ENCODE data around the gene USP20.

USP20 gene

GRCh38 chr9:129850821-129851550, 15.7 kb downstream of the USP20 start:
- H2BK120ac ChIP-seq (ENCODE audit: low read depth, low read length), result no peak overlapping the region

GRCh38 chr9:129851821-129852220, 16.6 kb downstream of the USP20 start:
- no peak overlapping the region for H2AK5ac ChIP-seq (ENCODE audit: low read length)
- no peak for DNase-seq
- no peak overlapping the region for H3K4me2 ChIP-seq (ENCODE audit: low read length)

More at GRCh38 chr9:129850821-129851550, 15.7 kb downstream of the USP20 start:
- WGBS (ENCODE audit: extremely low coverage, insufficient coverage, low lambda C conversion rate), result no CpG with 5 or more reads among the region's 6 CpGs
- Histone ChIP-seq H3K4me3 (ENCODE audit: low read length) (no peak overlapping the region), H3K56ac (ENCODE audit: low read length) (no peak overlapping the region), H3K79me2 (ENCODE audit: control insufficient read depth, insufficient read depth, low read length) (no peaks in the 10 kb centered on the region), H2AK5ac (ENCODE audit: low read length) (no peak overlapping the region), H3K9ac (ENCODE audit: low read length) (no peak overlapping the region), H3K4ac (ENCODE audit: low read depth, low read length) (no peak overlapping the region), H2BK15ac (replicated peaks; ENCODE audit: low read depth) (no peak overlapping the region), H3K23ac (ENCODE audit: low read length) (no peak overlapping the region), H3K36me3 (ENCODE audit: control insufficient read depth, insufficient read depth, low read length) (no peaks in the 10 kb centered on the region), H2BK5ac (ENCODE audit: low read length) (no peak overlapping the region), H3K4me1 (ENCODE audit: control insufficient read depth, low read depth, low read length) (no peaks in the 10 kb centered on the region), H3K79me1 (ENCODE audit: low read length) (no peaks in the 10 kb centered on the region), H4K8ac (ENCODE audit: low read depth, low read length) (no peak overlapping the region), H3K18ac (ENCODE audit: low read length) (no peak overlapping the region), H3K27me3 (ENCODE audit: insufficient read depth, low read length, poor library complexity) (no peaks in the 10 kb centered on the region), H4K5ac (ENCODE audit: low read length) (no peak overlapping the region), H3K27ac (ENCODE audit: low read depth, low read length) (no peak overlapping the region), H3K4me2 (ENCODE audit: low read length) (no peak overlapping the region)
- no peak for DNase-seq

GRCh38 chr9:129852579-129852978, 17.3 kb downstream of the USP20 start:
- Histone ChIP-seq H2BK15ac (replicated peaks; ENCODE audit: low read depth) (no peak overlapping the region), H3K4me1 (ENCODE audit: control insufficient read depth, low read depth, low read length) (no peaks in the 10 kb centered on the region), H3K36me3 (ENCODE audit: control insufficient read depth, insufficient read depth, low read length) (no peaks in the 10 kb centered on the region), H3K23ac (ENCODE audit: low read length) (no peak overlapping the region), H3K4me2 (ENCODE audit: low read length) (no peak overlapping the region), H2BK5ac (ENCODE audit: low read length) (no peak overlapping the region), H3K18ac (ENCODE audit: low read length) (no peak overlapping the region), H3K27ac (ENCODE audit: low read depth, low read length) (no peak overlapping the region), H3K79me1 (ENCODE audit: low read length) (no peaks in the 10 kb centered on the region), H3K27me3 (ENCODE audit: insufficient read depth, low read length, poor library complexity) (no peaks in the 10 kb centered on the region), H4K8ac (ENCODE audit: low read depth, low read length) (no peak overlapping the region), H2AK5ac (ENCODE audit: low read length) (no peak overlapping the region), H3K4ac (ENCODE audit: low read depth, low read length) (no peak overlapping the region), H3K79me2 (ENCODE audit: control insufficient read depth, insufficient read depth, low read length) (no peaks in the 10 kb centered on the region), H3K56ac (ENCODE audit: low read length) (no peak overlapping the region), H2BK120ac (ENCODE audit: low read depth, low read length) (no peak overlapping the region), H4K5ac (ENCODE audit: low read length) (no peak overlapping the region), H3K9ac (ENCODE audit: low read length) (no peak overlapping the region), H3K4me3 (ENCODE audit: low read length) (no peak overlapping the region)
- WGBS (ENCODE audit: extremely low coverage, insufficient coverage, low lambda C conversion rate), result no CpG with 5 or more reads among the region's 5 CpGs
- DNase-seq, result no peak

More at GRCh38 chr9:129851821-129852220, 16.6 kb downstream of the USP20 start:
- Histone ChIP-seq H3K4me1 (ENCODE audit: control insufficient read depth, low read depth, low read length) (no peaks in the 10 kb centered on the region), H3K36me3 (ENCODE audit: control insufficient read depth, insufficient read depth, low read length) (no peaks in the 10 kb centered on the region), H3K4me3 (ENCODE audit: low read length) (no peak overlapping the region), H2BK5ac (ENCODE audit: low read length) (no peak overlapping the region), H3K18ac (ENCODE audit: low read length) (no peak overlapping the region), H3K79me2 (ENCODE audit: control insufficient read depth, insufficient read depth, low read length) (no peaks in the 10 kb centered on the region), H4K5ac (ENCODE audit: low read length) (no peak overlapping the region), H3K23ac (ENCODE audit: low read length) (no peak overlapping the region), H3K9ac (ENCODE audit: low read length) (no peak overlapping the region), H2BK15ac (replicated peaks; ENCODE audit: low read depth) (no peak overlapping the region), H2BK120ac (ENCODE audit: low read depth, low read length) (no peak overlapping the region), H4K8ac (ENCODE audit: low read depth, low read length) (no peak overlapping the region), H3K56ac (ENCODE audit: low read length) (no peak overlapping the region), H3K4ac (ENCODE audit: low read depth, low read length) (no peak overlapping the region), H3K79me1 (ENCODE audit: low read length) (no peaks in the 10 kb centered on the region), H3K27me3 (ENCODE audit: insufficient read depth, low read length, poor library complexity) (no peaks in the 10 kb centered on the region), H3K27ac (ENCODE audit: low read depth, low read length) (no peak overlapping the region)
- WGBS (ENCODE audit: extremely low coverage, insufficient coverage, low lambda C conversion rate), result no CpG with 5 or more reads among the region's 5 CpGs

- H3K4ac ChIP-seq (ENCODE audit: low read depth, low read length), result no peak overlapping the region
- H3K4me1 ChIP-seq (ENCODE audit: control insufficient read depth, low read depth, low read length), result no peaks in the 10 kb centered on the region
- H3K4me2 ChIP-seq (ENCODE audit: low read length), result no peak overlapping the region
- H4K8ac ChIP-seq (ENCODE audit: low read depth, low read length), result no peak overlapping the region
- H2BK15ac ChIP-seq (replicated peaks; ENCODE audit: low read depth), result no peak overlapping the region
- H3K56ac ChIP-seq (ENCODE audit: low read length), result no peak overlapping the region
- H3K27ac ChIP-seq (ENCODE audit: low read depth, low read length), result no peak overlapping the region
- no peak overlapping the region for H2BK120ac ChIP-seq (ENCODE audit: low read depth, low read length)
- no peak overlapping the region for H3K9ac ChIP-seq (ENCODE audit: low read length)
- H2AK5ac ChIP-seq (ENCODE audit: low read length), result no peak overlapping the region
- no peaks in the 10 kb centered on the region for H3K27me3 ChIP-seq (ENCODE audit: insufficient read depth, low read length, poor library complexity)
- DNase-seq, result no peak
- H3K79me1 ChIP-seq (ENCODE audit: low read length), result no peaks in the 10 kb centered on the region
- no peak overlapping the region for H3K23ac ChIP-seq (ENCODE audit: low read length)
- H4K5ac ChIP-seq (ENCODE audit: low read length), result no peak overlapping the region
- H3K18ac ChIP-seq (ENCODE audit: low read length), result no peak overlapping the region
- no CpG with 5 or more reads among the region's 3 CpGs for WGBS (ENCODE audit: extremely low coverage, insufficient coverage, low lambda C conversion rate)
- no peak overlapping the region for H3K4me3 ChIP-seq (ENCODE audit: low read length)
- H3K36me3 ChIP-seq (ENCODE audit: control insufficient read depth, insufficient read depth, low read length), result no peaks in the 10 kb centered on the region
- H3K79me2 ChIP-seq (ENCODE audit: control insufficient read depth, insufficient read depth, low read length), result no peaks in the 10 kb centered on the region
- H2BK5ac ChIP-seq (ENCODE audit: low read length), result no peak overlapping the region
Measured at GRCh38 chr9:129853614-129854013, 18.4 kb downstream of the USP20 start.

- H3K36me3 ChIP-seq (ENCODE audit: control insufficient read depth, insufficient read depth, low read length), result no peaks in the 10 kb centered on the region
- H3K9ac ChIP-seq (ENCODE audit: low read length), result no peak overlapping the region
- H3K4me2 ChIP-seq (ENCODE audit: low read length), result no peak overlapping the region
- no peak overlapping the region for H3K23ac ChIP-seq (ENCODE audit: low read length)
- H2AK5ac ChIP-seq (ENCODE audit: low read length), result no peak overlapping the region
- H4K5ac ChIP-seq (ENCODE audit: low read length), result no peak overlapping the region
- no peak overlapping the region for H3K56ac ChIP-seq (ENCODE audit: low read length)
- no peak for DNase-seq
- no peak overlapping the region for H2BK120ac ChIP-seq (ENCODE audit: low read depth, low read length)
- H4K8ac ChIP-seq (ENCODE audit: low read depth, low read length), result no peak overlapping the region
- no peak overlapping the region for H3K4ac ChIP-seq (ENCODE audit: low read depth, low read length)
- no peak overlapping the region for H2BK5ac ChIP-seq (ENCODE audit: low read length)
- no peak overlapping the region for H3K18ac ChIP-seq (ENCODE audit: low read length)
- no peak overlapping the region for H3K27ac ChIP-seq (ENCODE audit: low read depth, low read length)
- no peaks in the 10 kb centered on the region for H3K79me1 ChIP-seq (ENCODE audit: low read length)
- H2BK15ac ChIP-seq (replicated peaks; ENCODE audit: low read depth), result no peak overlapping the region
- H3K27me3 ChIP-seq (ENCODE audit: insufficient read depth, low read length, poor library complexity), result no peaks in the 10 kb centered on the region
- H3K4me1 ChIP-seq (ENCODE audit: control insufficient read depth, low read depth, low read length), result no peaks in the 10 kb centered on the region
- H3K79me2 ChIP-seq (ENCODE audit: control insufficient read depth, insufficient read depth, low read length), result no peaks in the 10 kb centered on the region
- no peak overlapping the region for H3K4me3 ChIP-seq (ENCODE audit: low read length)
- no CpG with 5 or more reads among the region's 4 CpGs for WGBS (ENCODE audit: extremely low coverage, insufficient coverage, low lambda C conversion rate)
Measured at GRCh38 chr9:129854588-129855110, 19.4 kb downstream of the USP20 start.

GRCh38 chr9:129857207-129857606, 21.9 kb downstream of the USP20 start:
- WGBS (ENCODE audit: extremely low coverage, insufficient coverage, low lambda C conversion rate), result no CpG with 5 or more reads among the region's 7 CpGs

More at GRCh38 chr9:129857207-129857606, 21.9 kb downstream of the USP20 start:
- no peak overlapping the region for H3K9ac ChIP-seq (ENCODE audit: low read length)
- H3K4me2 ChIP-seq (ENCODE audit: low read length), result no peak overlapping the region
- H3K79me2 ChIP-seq (ENCODE audit: control insufficient read depth, insufficient read depth, low read length), result no peaks in the 10 kb centered on the region
- no peaks in the 10 kb centered on the region for H3K4me1 ChIP-seq (ENCODE audit: control insufficient read depth, low read depth, low read length)
- no peak overlapping the region for H4K5ac ChIP-seq (ENCODE audit: low read length)
- H3K79me1 ChIP-seq (ENCODE audit: low read length), result no peaks in the 10 kb centered on the region
- no peak overlapping the region for H2BK5ac ChIP-seq (ENCODE audit: low read length)
- H3K23ac ChIP-seq (ENCODE audit: low read length), result no peak overlapping the region
- no peak overlapping the region for H2BK15ac ChIP-seq (replicated peaks; ENCODE audit: low read depth)
- no peak overlapping the region for H3K18ac ChIP-seq (ENCODE audit: low read length)
- DNase-seq, result no peak
- no peak overlapping the region for H3K27ac ChIP-seq (ENCODE audit: low read depth, low read length)
- no peak overlapping the region for H2BK120ac ChIP-seq (ENCODE audit: low read depth, low read length)
- H4K8ac ChIP-seq (ENCODE audit: low read depth, low read length), result no peak overlapping the region
- H3K56ac ChIP-seq (ENCODE audit: low read length), result no peak overlapping the region
- H3K4me3 ChIP-seq (ENCODE audit: low read length), result no peak overlapping the region
- no peaks in the 10 kb centered on the region for H3K27me3 ChIP-seq (ENCODE audit: insufficient read depth, low read length, poor library complexity)
- H3K4ac ChIP-seq (ENCODE audit: low read depth, low read length), result no peak overlapping the region
- H2AK5ac ChIP-seq (ENCODE audit: low read length), result no peak overlapping the region
- no peaks in the 10 kb centered on the region for H3K36me3 ChIP-seq (ENCODE audit: control insufficient read depth, insufficient read depth, low read length)

Measured in mesendoderm (in vitro differentiated cells).